Neuronal stem cell (in vitro differentiated cells): ENCODE data around the gene ANO6.

Source experiments
- DNase-seq: peaks from one replicate; pipeline ENCODE4 v3.0.0-alpha.2; 2013; ENCODE audit warnings: low spot score
- H2AFZ ChIP-seq: one replicate; pipeline ENCODE4 v1.6.1; 2013; ENCODE audit warnings: mild to moderate bottlenecking, low read length, inconsistent platforms
- H2AK5ac ChIP-seq: 2 replicates; pipeline ENCODE4 v1.6.1; 2013; ENCODE audit warnings: low read depth, mild to moderate bottlenecking, inconsistent platforms, low read length, moderate library complexity, mixed read lengths
- H2BK120ac ChIP-seq: 2 replicates; pipeline ENCODE4 v1.6.1; 2013; ENCODE audit warnings: low read depth, mild to moderate bottlenecking, inconsistent platforms, low read length, moderate library complexity, mixed read lengths
- H2BK12ac ChIP-seq: one replicate; pipeline ENCODE4 v1.6.1; 2013; ENCODE audit warnings: low read length, inconsistent platforms
- H2BK15ac ChIP-seq: 2 replicates; pipeline ENCODE4 v1.6.1; 2013; ENCODE audit warnings: mild to moderate bottlenecking, low read length, inconsistent platforms, mixed read lengths
- H2BK5ac ChIP-seq: one replicate; pipeline ENCODE4 v1.6.1; 2013; ENCODE audit warnings: inconsistent platforms, mild to moderate bottlenecking, low read length, moderate library complexity
- H3K14ac ChIP-seq: one replicate; pipeline ENCODE4 v1.6.1; 2013; ENCODE audit warnings: low read length, inconsistent platforms
- H3K18ac ChIP-seq: 2 replicates; pipeline ENCODE4 v1.6.1; 2013; ENCODE audit warnings: low read length, inconsistent platforms
- H3K23ac ChIP-seq: 2 replicates; pipeline ENCODE4 v1.6.1; 2013; ENCODE audit warnings: low read depth, mild to moderate bottlenecking, mixed read lengths, low read length, inconsistent platforms; ENCODE audit not compliant: poor library complexity
- H3K27ac ChIP-seq: replicated peaks from 3 replicates; pipeline ENCODE4 v1.5.1; 2013; ENCODE audit warnings: low read length, inconsistent platforms
- H3K27me3 ChIP-seq, 3 experiments: 2 replicates each; pipeline ENCODE4 v1.6.1; 2013; ENCODE audit warnings: low read length in 3 of 3, mild to moderate bottlenecking in 2 of 3, inconsistent platforms in 1 of 3, low read depth in 1 of 3, mixed read lengths in 1 of 3, moderate library complexity in 1 of 3; ENCODE audit not compliant: control insufficient read depth in 3 of 3, insufficient read depth in 3 of 3
- H3K36me3 ChIP-seq, 2 donors: replicated peaks in 1 of 2; 2 replicates each; pipeline ENCODE4 v1.6.1; 2013; ENCODE audit warnings: low read length in 2 of 2; ENCODE audit not compliant: control insufficient read depth in 2 of 2, insufficient read depth in 2 of 2
- H3K4ac ChIP-seq: 2 replicates; pipeline ENCODE4 v1.6.1; 2013; ENCODE audit warnings: inconsistent platforms, mild to moderate bottlenecking, low read length, moderate library complexity
- H3K4me1 ChIP-seq, 2 donors: 1 replicate in 1 of 2; 2 replicates in 1 of 2; pipeline ENCODE4 v1.6.1; 2013; ENCODE audit warnings: low read length in 2 of 2, low read depth in 1 of 2; ENCODE audit not compliant: control insufficient read depth in 2 of 2, insufficient read depth in 1 of 2
- H3K4me2 ChIP-seq: one replicate; pipeline ENCODE4 v1.6.1; 2013; ENCODE audit warnings: mild to moderate bottlenecking, low read length, inconsistent platforms; ENCODE audit not compliant: insufficient read depth, poor library complexity, severe bottlenecking
- H3K4me3 ChIP-seq, 2 donors: 2 replicates each; pipeline ENCODE4 v1.5.1; 2013; ENCODE audit warnings: low read length in 2 of 2, mild to moderate bottlenecking in 2 of 2, inconsistent platforms in 1 of 2, moderate library complexity in 1 of 2
- H3K79me1 ChIP-seq: one replicate; pipeline ENCODE4 v1.6.1; 2013; ENCODE audit warnings: low read depth, mild to moderate bottlenecking, inconsistent platforms, low read length, moderate library complexity
- H3K9ac ChIP-seq: one replicate; pipeline ENCODE4 v1.6.1; 2013; ENCODE audit warnings: mild to moderate bottlenecking, low read depth, low read length, inconsistent platforms; ENCODE audit not compliant: poor library complexity
- H3K9me3 ChIP-seq, 2 donors: replicated peaks in 1 of 2; 2 replicates each; pipeline versions ENCODE3 to v1.6.1; 2013; ENCODE audit warnings: low read length in 2 of 2, mild to moderate bottlenecking in 2 of 2, inconsistent platforms in 1 of 2, low read depth in 1 of 2, mixed read lengths in 1 of 2, moderate library complexity in 1 of 2; ENCODE audit not compliant: control insufficient read depth in 2 of 2, insufficient read depth in 1 of 2
- H4K8ac ChIP-seq: one replicate; pipeline ENCODE4 v1.6.1; 2013; ENCODE audit warnings: low read depth, mild to moderate bottlenecking, inconsistent platforms, low read length, moderate library complexity
- H4K91ac ChIP-seq: one replicate; pipeline ENCODE4 v1.6.1; 2013; ENCODE audit warnings: low read length, low read depth, mild to moderate bottlenecking, inconsistent platforms; ENCODE audit not compliant: poor library complexity
- WGBS, 2 donors: extraction: QIAGEN DNeasy Blood & Tissue Kit; methylation state at CpG; one replicate each; pipeline ENCODE4 v1.1.7; 2013; ENCODE audit warnings: missing lambda C conversion rate in 2 of 2, mixed read lengths in 1 of 2; ENCODE audit not compliant: insufficient read length in 2 of 2, insufficient replicate concordance in 1 of 2; ENCODE audit errors: extremely low coverage in 2 of 2; 5-methylcytosine and 5-hydroxymethylcytosine counted together

The ANO6 gene

DNA sequence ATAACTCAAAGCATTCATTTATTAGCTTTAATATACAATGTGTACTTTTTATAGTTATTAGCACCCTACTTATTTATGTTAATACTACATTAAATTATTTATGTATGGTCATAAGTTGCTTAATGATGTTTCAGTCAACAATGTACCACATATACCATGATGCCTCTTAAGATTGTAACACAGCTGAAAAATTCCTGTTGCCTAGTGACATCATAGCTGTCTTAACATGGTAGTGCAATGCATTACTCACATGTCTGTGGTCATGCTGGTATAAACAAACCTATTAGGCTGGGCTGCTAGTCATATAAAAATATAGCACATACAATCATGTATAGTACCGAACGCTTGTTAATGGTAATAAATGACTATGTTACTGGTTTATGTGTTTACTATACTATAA is 120.4 kb downstream of the ANO6 start:
- Histone ChIP-seq H3K79me1 (no peaks in the 10 kb centered on the region), H3K4me3 (no peak overlapping the region), H3K4me1 (no peaks in the 10 kb centered on the region), H3K9ac (no peak overlapping the region), H3K27ac (no peak overlapping the region), H4K91ac (no peak overlapping the region), H3K4me2 (no peak overlapping the region), H3K9me3 (no peaks in the 10 kb centered on the region), H2AK5ac (no peak overlapping the region), H2AFZ (no peak overlapping the region), H2BK120ac (no peak overlapping the region), H3K18ac (no peak overlapping the region), H2BK12ac (no peak overlapping the region), H4K8ac (no peak overlapping the region), H3K36me3 (peaks cover 0 to 18% of the 10 kb centered on the region in 2 donors), H2BK15ac (no peak overlapping the region), H3K23ac (no peak overlapping the region), H3K4ac (no peak overlapping the region), H3K27me3 (no peaks in the 10 kb centered on the region), H2BK5ac (no peak overlapping the region), H3K14ac (no peak overlapping the region)
- WGBS, 2 donors = no CpG with 5 or more reads among the region's 2 CpGs
- no peak for DNase-seq

DNA sequence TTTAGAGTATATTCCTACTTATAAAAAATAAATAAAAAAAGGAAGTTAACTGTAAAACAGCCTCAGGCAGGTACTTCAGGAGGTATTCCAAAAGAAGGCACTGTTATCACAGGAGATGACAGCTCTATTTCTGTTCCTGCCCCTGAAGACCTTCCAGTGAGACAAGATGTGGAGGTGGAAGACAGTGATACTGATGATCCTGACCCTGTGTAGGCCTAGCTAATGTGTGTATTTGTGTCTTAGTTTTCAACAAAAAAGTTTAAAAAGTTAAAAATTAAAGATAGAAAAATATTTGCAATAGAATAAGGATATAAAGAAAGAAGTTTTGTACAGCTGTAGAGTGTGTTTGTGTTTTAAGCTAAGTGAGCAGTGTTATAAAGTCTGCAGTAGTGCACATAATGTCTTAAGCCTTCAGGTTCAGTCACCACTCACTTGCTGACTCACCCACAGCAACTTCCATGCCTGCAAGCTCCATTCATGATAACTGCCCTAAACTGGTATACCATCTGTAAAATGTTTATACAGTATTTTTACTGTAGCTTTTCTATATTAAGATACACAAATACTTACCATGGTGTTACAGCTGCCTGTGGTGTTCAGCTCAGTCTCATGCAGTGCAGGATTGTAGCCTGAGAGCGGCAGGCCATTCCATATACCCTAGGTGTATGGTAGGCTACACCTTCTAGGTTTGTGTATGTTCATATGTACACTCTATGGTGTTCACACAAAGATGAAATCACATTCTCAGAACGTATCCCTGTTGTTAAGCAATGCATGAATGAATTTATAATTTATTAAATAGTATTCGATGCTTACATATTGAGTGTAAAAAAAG is 121.1 kb downstream of the ANO6 start:
- no peak overlapping the region for H3K4me3 ChIP-seq
- WGBS, 2 donors = 100% methylated on average over 1 of the region's 3 CpGs; no CpG with 5 or more reads in 1 of the 2 donors
- no peak overlapping the region for H3K23ac ChIP-seq
- H3K4ac ChIP-seq = no peak overlapping the region
- no peak for DNase-seq
- no peak overlapping the region for H2AFZ ChIP-seq
- no peaks in the 10 kb centered on the region for H3K27me3 ChIP-seq
- no peaks in the 10 kb centered on the region for H3K9me3 ChIP-seq
- H3K14ac ChIP-seq = no peak overlapping the region
- no peak overlapping the region for H2BK5ac ChIP-seq
- H3K9ac ChIP-seq = no peak overlapping the region
- no peak overlapping the region for H2BK120ac ChIP-seq
- no peaks in the 10 kb centered on the region for H3K79me1 ChIP-seq
- no peak overlapping the region for H2BK15ac ChIP-seq
- no peak overlapping the region for H2BK12ac ChIP-seq
- H2AK5ac ChIP-seq = no peak overlapping the region
- H3K36me3 ChIP-seq = peaks cover 0 to 12% of the 10 kb centered on the region in 2 donors
- H3K18ac ChIP-seq = no peak overlapping the region
- H4K8ac ChIP-seq = no peak overlapping the region
- no peak overlapping the region for H3K4me2 ChIP-seq
- no peak overlapping the region for H4K91ac ChIP-seq
- no peaks in the 10 kb centered on the region for H3K4me1 ChIP-seq
- no peak overlapping the region for H3K27ac ChIP-seq

DNA sequence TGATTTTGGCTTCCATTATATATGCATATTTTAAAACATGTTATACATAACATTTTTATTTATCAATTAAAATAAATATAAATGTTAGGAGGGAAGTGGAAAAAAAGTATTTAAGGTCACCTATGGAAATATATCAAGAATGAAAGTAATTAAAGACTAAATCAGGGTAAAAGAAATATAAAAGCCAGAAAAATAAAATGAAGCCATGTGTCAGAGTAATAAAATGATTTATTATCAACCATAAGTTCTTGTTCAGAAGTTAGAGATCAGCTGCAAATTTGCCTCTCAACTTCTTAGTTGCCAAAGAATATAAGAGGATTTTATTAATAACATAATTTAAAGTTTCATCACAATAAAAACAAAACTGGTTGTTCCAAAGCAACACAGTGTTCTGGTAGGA is 121.9 kb downstream of the ANO6 start:
- no peak overlapping the region for H2AFZ ChIP-seq

DNA sequence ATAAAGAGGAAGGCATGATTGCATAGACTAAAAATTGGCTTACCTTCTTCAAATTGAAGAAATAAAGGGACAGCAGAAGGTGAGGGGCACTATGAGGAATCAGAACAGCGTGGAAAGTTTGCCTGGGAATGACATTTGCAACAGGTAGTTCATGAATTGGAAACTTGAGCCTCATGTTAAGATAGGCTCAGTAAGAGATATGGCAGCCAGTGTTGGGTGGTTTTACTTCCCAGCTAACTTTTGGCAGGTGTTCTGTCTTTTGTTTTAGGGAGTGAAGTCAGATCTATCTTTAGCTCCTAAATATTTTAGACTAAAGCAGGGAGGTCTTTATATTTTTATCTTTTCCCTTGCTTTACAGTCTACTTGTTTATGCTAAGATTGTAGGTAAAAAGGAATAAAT is 122.4 kb downstream of the ANO6 start:
- Histone ChIP-seq H3K27me3 (no peaks in the 10 kb centered on the region), H3K9me3 (no peaks in the 10 kb centered on the region), H3K4me1 (no peaks in the 10 kb centered on the region), H2BK15ac (no peak overlapping the region), H2AFZ (no peak overlapping the region), H2AK5ac (no peak overlapping the region), H3K14ac (no peak overlapping the region), H4K8ac (no peak overlapping the region), H2BK120ac (no peak overlapping the region), H3K79me1 (no peaks in the 10 kb centered on the region), H3K36me3 (peaks cover 0 to 3% of the 10 kb centered on the region in 2 donors), H2BK12ac (no peak overlapping the region), H3K27ac (no peak overlapping the region), H4K91ac (no peak overlapping the region), H3K9ac (no peak overlapping the region), H3K4me3 (no peak overlapping the region), H2BK5ac (no peak overlapping the region), H3K4me2 (no peak overlapping the region), H3K23ac (no peak overlapping the region), H3K4ac (no peak overlapping the region), H3K18ac (no peak overlapping the region)
- no CpG with 5 or more reads among the region's 1 CpG for WGBS, 2 donors
- no peak for DNase-seq

More for the DNA sequence above, 121.9 kb downstream of the ANO6 start:
- no peak overlapping the region for H4K91ac ChIP-seq
- H3K23ac ChIP-seq = no peak overlapping the region
- H2BK5ac ChIP-seq = no peak overlapping the region
- H3K18ac ChIP-seq = no peak overlapping the region
- H4K8ac ChIP-seq = no peak overlapping the region
- no peaks in the 10 kb centered on the region for H3K9me3 ChIP-seq
- H2AK5ac ChIP-seq = no peak overlapping the region
- H3K9ac ChIP-seq = no peak overlapping the region
- H2BK120ac ChIP-seq = no peak overlapping the region
- no peaks in the 10 kb centered on the region for H3K79me1 ChIP-seq
- H3K4me3 ChIP-seq = no peak overlapping the region
- DNase-seq = no peak
- no peak overlapping the region for H3K27ac ChIP-seq
- H3K14ac ChIP-seq = no peak overlapping the region
- no peak overlapping the region for H3K4me2 ChIP-seq
- H2BK12ac ChIP-seq = no peak overlapping the region
- H3K4me1 ChIP-seq = no peaks in the 10 kb centered on the region
- no peak overlapping the region for H2BK15ac ChIP-seq
- H3K27me3 ChIP-seq = no peaks in the 10 kb centered on the region
- no peak overlapping the region for H3K4ac ChIP-seq
- peaks cover 0 to 6% of the 10 kb centered on the region in 2 donors for H3K36me3 ChIP-seq
